ENCODE data around the gene H1-8.

Gene H1-8

GRCh38 chr3:129557548-129557894 lies 14.5 kb downstream of the H1-8 start:
- no peak for DNase-seq

- DNase-seq = no peak
Observed at GRCh38 chr3:129558081-129558771, 15.3 kb downstream of the H1-8 start.

- DNase-seq = no peak
Observed at GRCh38 chr3:129558772-129559564, 16.0 kb downstream of the H1-8 start.

GRCh38 chr3:129559565-129560079 lies 16.6 kb downstream of the H1-8 start:
- no peak for DNase-seq

- DNase-seq = no peak
Observed at GRCh38 chr3:129560269-129560787, 17.4 kb downstream of the H1-8 start.

- no peak for DNase-seq
Observed at GRCh38 chr3:129560911-129561594, 18.1 kb downstream of the H1-8 start.

GRCh38 chr3:129561619-129562248 lies 18.8 kb downstream of the H1-8 start:
- no peak for DNase-seq

GRCh38 chr3:129562803-129563202 lies 19.8 kb downstream of the H1-8 start:
- no peak for DNase-seq

GRCh38 chr3:129563332-129563731 lies 20.4 kb downstream of the H1-8 start:
- DNase-seq = no peak

- no peak for DNase-seq
Observed at GRCh38 chr3:129563850-129564535, 21.0 kb downstream of the H1-8 start.

- no peak for DNase-seq
Observed at GRCh38 chr3:129564981-129565644, 22.1 kb downstream of the H1-8 start.

GRCh38 chr3:129565902-129566301 lies 22.9 kb downstream of the H1-8 start:
- no peak for DNase-seq

- no peak for DNase-seq
Observed at GRCh38 chr3:129567176-129567705, 24.3 kb downstream of the H1-8 start.

- DNase-seq = no peak
Observed at GRCh38 chr3:129567939-129568338, 25.0 kb downstream of the H1-8 start.

GRCh38 chr3:129569856-129570255 lies 26.9 kb downstream of the H1-8 start:
- DNase-seq = no peak

GRCh38 chr3:129571605-129572547 lies 28.9 kb downstream of the H1-8 start:
- DNase-seq = no peak

- no peak for DNase-seq
Observed at GRCh38 chr3:129572603-129573002, 29.6 kb downstream of the H1-8 start.

- DNase-seq = no peak
Observed at GRCh38 chr3:129573493-129573892, 30.5 kb downstream of the H1-8 start.

GRCh38 chr3:129574206-129574605 lies 31.2 kb downstream of the H1-8 start:
- no peak for DNase-seq
